Muscle layer of duodenum (tissue), 2 donors: ENCODE results near the gene TOB1.

Experiments used
- H3K27ac ChIP-seq: one replicate; pipeline ENCODE4 v1.7.0; 2013; ENCODE audit warnings: mild to moderate bottlenecking, low read length
- H3K27me3 ChIP-seq: one replicate; pipeline ENCODE4 v1.7.0; 2013; ENCODE audit warnings: low read depth, mild to moderate bottlenecking, control low read depth, low read length
- H3K36me3 ChIP-seq, 2 donors: one replicate each; pipeline ENCODE4 v1.7.0; 2013; ENCODE audit warnings: low read length in 2 of 2, control low read depth in 1 of 2, mild to moderate bottlenecking in 1 of 2; ENCODE audit not compliant: insufficient read depth in 2 of 2, control insufficient read depth in 1 of 2
- H3K4me1 ChIP-seq, 2 donors: one replicate each; pipeline ENCODE4 v1.7.0; 2013; ENCODE audit warnings: low read length in 2 of 2, mild to moderate bottlenecking in 2 of 2, control low read depth in 1 of 2, moderate library complexity in 1 of 2; ENCODE audit not compliant: insufficient read depth in 2 of 2, control insufficient read depth in 1 of 2
- H3K4me3 ChIP-seq, 2 donors: one replicate each; pipeline ENCODE4 v1.7.0; 2013; ENCODE audit warnings: low read length in 2 of 2, low read depth in 1 of 2, mild to moderate bottlenecking in 1 of 2
- H3K9me3 ChIP-seq, 2 donors: one replicate each; pipeline ENCODE4 v1.7.0; 2013; ENCODE audit warnings: low read length in 2 of 2, control low read depth in 1 of 2, mild to moderate bottlenecking in 1 of 2; ENCODE audit not compliant: control insufficient read depth in 1 of 2
- donor health status: healthy.

Gene TOB1

GRCh38 chr17:50833510-50834428 lies 32.4 kb downstream of the TOB1 start:
- H3K27me3 ChIP-seq, result peaks cover 5% of the 10 kb centered on the region
- peaks cover 0 to 8% of the 10 kb centered on the region in 2 donors for H3K4me1 ChIP-seq
- H3K36me3 ChIP-seq, result no peaks in the 10 kb centered on the region
- no peak overlapping the region for H3K4me3 ChIP-seq
- H3K9me3 ChIP-seq, result no peaks in the 10 kb centered on the region
- no peak overlapping the region for H3K27ac ChIP-seq

DNA sequence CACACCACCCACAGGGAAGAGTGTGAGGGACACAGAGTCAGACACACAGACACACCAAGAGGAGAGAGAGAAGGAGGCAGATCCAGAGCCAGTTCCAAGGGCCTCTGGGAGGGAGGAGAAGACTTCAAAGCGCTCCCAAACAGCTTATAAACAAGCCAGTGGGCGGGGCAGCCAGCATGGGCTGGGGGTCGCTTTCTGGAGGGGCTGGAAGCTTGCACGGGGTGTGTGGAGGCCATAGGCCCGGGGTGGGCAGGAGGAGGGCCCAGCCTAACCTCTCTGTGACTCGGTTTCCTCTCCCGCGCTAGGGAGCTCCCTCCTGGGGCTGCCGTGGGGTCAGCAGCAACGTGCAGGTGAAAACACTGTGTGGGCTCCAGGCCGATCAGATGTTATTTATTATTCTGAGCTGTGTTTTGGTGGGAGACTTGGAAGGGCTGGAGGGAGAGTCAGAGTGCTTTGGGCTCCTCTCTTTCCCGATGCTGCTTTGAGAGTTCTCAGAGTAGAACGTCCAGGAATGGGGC lies 33.2 kb downstream of the TOB1 start:
- Histone ChIP-seq H3K36me3 (no peaks in the 10 kb centered on the region), H3K4me1 (peaks cover 0 to 8% of the 10 kb centered on the region in 2 donors), H3K4me3 (no peak overlapping the region), H3K27me3 (peaks cover 5% of the 10 kb centered on the region), H3K9me3 (no peaks in the 10 kb centered on the region), H3K27ac (no peak overlapping the region)

DNA sequence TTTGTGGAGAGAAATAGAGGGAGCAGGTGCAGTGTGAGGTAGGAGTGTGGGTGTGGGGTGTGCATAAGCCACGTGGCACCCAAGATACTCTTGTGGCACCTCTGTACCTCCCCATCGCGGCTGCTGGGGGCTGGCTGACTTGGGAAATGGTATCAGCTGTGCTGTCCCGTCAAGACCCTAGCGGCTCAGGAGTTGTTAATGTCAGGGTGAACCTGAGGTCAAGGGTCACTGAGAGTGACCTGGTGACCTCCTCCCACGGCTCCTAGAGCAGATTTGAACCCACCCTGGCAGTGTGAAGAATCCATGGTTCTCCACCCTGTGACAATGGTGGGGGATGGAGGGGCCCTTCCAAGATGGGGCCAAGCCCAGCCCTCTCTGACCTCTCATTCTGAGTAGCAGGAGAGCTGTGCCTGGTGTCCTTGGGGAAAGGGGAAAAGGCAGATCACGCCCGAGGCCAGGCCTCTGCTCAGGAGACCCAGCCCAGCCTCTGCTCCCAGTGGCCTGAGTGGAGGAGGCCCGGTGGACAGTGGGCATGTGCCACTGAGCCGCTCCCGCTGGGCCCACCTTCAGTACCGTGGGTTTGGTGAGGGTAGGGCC lies 33.8 kb downstream of the TOB1 start:
- Histone ChIP-seq H3K27me3 (peaks cover 5% of the 10 kb centered on the region), H3K4me1 (peaks cover 0 to 8% of the 10 kb centered on the region in 2 donors), H3K4me3 (no peak overlapping the region), H3K27ac (no peak overlapping the region), H3K9me3 (no peaks in the 10 kb centered on the region), H3K36me3 (no peaks in the 10 kb centered on the region)

- Histone ChIP-seq H3K27ac (no peak overlapping the region), H3K4me1 (peaks cover 0 to 8% of the 10 kb centered on the region in 2 donors), H3K27me3 (peaks cover 5% of the 10 kb centered on the region), H3K36me3 (no peaks in the 10 kb centered on the region), H3K4me3 (no peak overlapping the region), H3K9me3 (no peaks in the 10 kb centered on the region)
These were observed 34.7 kb downstream of the TOB1 start for GRCh38 chr17:50831471-50831928.

DNA sequence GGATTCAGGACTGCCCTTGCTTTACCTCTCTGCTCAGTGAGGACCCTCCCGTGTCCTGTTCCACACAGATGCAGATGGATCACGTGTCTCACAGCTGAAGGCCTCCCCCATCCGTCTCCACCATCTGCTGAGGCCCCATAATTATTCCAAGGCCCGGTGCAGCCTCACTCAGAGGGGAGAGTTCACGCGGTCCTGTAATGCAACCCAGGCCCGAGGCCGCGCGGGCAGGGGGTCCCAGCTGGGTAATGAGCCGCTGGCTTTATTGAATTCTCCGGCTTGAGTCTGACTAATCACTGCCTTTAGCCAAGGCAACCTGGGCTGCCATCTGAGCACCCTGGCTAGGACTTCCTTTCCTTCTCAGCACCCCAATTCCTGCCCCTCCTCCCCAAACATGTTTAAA lies 35.2 kb downstream of the TOB1 start:
- Histone ChIP-seq H3K4me3 (no peak overlapping the region), H3K36me3 (no peaks in the 10 kb centered on the region), H3K27ac (no peak overlapping the region), H3K9me3 (no peaks in the 10 kb centered on the region), H3K4me1 (peaks cover 0 to 8% of the 10 kb centered on the region in 2 donors), H3K27me3 (peaks cover 5% of the 10 kb centered on the region)

GRCh38 chr17:50830352-50830751 lies 35.8 kb downstream of the TOB1 start:
- Histone ChIP-seq H3K4me3 (no peak overlapping the region), H3K9me3 (no peaks in the 10 kb centered on the region), H3K4me1 (peaks cover 0 to 4% of the 10 kb centered on the region in 2 donors)

DNA sequence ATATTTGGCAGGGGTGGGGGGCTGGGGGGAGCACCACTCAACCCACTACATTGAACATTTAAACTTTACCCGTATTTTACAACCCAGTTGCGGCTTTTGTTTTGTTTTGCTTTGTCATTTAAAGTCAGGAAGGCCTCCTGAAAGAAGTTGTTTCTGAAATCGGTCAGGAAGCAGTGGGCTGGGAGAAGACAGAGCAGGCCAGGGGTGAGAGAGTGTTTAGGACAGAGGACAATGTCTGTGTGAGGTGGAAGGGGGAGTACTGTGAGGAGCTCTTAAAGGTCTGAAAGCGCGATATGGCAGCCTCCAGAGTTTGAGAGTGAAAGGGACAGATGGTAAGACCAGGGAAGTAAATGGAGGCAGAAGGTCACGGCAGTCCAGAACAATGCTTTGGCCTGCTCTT lies 36.8 kb downstream of the TOB1 start:
- H3K9me3 ChIP-seq, result no peaks in the 10 kb centered on the region
- H3K27me3 ChIP-seq, result peaks cover 1% of the 10 kb centered on the region
- no peaks in the 10 kb centered on the region for H3K36me3 ChIP-seq
- H3K27ac ChIP-seq, result no peak overlapping the region
- peaks cover 0 to under 1% of the 10 kb centered on the region in 2 donors for H3K4me1 ChIP-seq
- no peak overlapping the region for H3K4me3 ChIP-seq

More at GRCh38 chr17:50830352-50830751, 35.8 kb downstream of the TOB1 start:
- Histone ChIP-seq H3K27me3 (peaks cover 5% of the 10 kb centered on the region), H3K36me3 (no peaks in the 10 kb centered on the region), H3K27ac (no peak overlapping the region)

DNA sequence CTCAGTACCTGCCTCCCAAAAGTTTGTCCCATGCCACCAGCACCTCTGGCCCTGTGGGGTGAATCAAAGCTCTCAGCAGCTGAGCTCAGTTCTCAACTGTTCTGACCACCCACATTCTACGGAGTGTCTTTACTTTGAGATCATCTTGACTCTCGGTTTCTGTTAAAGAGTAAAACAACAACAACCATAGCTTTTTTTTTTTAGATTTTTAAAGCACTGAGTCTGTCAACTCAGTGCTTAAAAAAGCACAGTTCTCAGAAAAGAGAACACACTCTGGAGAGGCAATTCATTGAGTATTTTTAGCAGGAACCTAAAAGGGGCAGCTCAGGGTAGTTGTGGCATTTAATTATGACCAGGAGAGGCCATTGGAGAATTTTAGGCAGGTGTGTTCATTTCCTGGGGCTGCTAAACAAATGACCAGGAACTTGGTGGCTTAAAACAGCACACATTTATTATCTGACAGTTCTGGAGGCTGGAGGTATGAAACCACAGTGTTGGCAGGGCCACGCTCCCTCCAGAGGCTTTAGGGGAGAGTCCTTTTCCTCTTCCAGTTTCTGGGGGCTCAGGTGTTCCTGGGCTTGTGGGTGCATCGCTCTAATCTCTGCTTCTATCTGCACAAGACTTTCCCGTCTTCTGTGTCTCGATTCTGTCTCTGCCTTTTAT lies 37.5 kb downstream of the TOB1 start:
- no peak overlapping the region for H3K4me3 ChIP-seq
- H3K27me3 ChIP-seq, result no peaks in the 10 kb centered on the region
- no peak overlapping the region for H3K27ac ChIP-seq
- no peaks in the 10 kb centered on the region for H3K36me3 ChIP-seq
- no peaks in the 10 kb centered on the region for H3K9me3 ChIP-seq
- no peaks in the 10 kb centered on the region for H3K4me1 ChIP-seq

DNA sequence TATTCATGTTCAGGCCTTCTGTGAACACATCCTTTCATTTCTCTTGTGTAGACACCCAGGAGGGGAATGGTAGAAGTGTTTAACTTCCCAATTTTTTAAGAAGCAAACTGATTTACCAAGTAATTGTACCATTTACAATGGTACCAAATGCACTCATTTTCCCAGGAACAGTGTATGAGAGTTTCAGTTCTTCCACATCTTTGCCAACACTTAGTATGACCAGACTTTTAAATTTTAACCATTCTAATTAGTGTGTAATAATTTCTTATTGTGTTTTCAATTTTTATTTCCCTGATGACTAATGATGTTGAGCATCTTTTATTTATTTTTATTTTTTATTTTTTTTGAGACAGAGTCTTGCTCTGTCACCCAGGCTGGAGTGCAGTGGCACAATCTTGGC lies 41.0 kb downstream of the TOB1 start:
- Histone ChIP-seq H3K27ac (no peak overlapping the region), H3K36me3 (no peaks in the 10 kb centered on the region), H3K27me3 (no peaks in the 10 kb centered on the region), H3K9me3 (no peaks in the 10 kb centered on the region), H3K4me3 (no peak overlapping the region), H3K4me1 (no peaks in the 10 kb centered on the region)

DNA sequence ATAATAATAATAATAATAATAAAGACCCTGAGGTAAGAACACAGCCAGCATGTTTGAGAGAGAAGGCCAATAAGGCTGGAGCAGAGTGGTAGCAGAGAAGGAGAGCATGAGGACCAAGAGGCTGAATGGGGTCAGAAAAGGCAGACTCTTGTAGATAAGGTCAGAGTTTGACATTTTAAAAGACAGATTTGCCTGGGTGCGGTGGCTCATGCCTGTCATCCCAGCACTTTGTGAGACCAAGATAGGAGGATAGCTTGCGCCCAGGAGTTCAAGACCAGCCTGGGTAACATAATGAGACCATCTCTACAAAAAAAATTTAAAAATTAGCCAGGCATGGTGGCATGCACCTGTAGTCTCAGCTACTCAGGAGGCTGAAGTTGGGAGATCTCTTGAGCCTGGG lies 41.7 kb downstream of the TOB1 start:
- H3K9me3 ChIP-seq, result no peaks in the 10 kb centered on the region
- H3K36me3 ChIP-seq, result no peaks in the 10 kb centered on the region
- no peaks in the 10 kb centered on the region for H3K27me3 ChIP-seq
- no peaks in the 10 kb centered on the region for H3K4me1 ChIP-seq
- H3K4me3 ChIP-seq, result no peak overlapping the region
- no peak overlapping the region for H3K27ac ChIP-seq

GRCh38 chr17:50822550-50822949 lies 43.6 kb downstream of the TOB1 start:
- Histone ChIP-seq H3K27me3 (no peaks in the 10 kb centered on the region), H3K27ac (no peak overlapping the region), H3K36me3 (no peaks in the 10 kb centered on the region), H3K9me3 (no peaks in the 10 kb centered on the region), H3K4me1 (peaks cover 0 to under 1% of the 10 kb centered on the region in 2 donors), H3K4me3 (no peak overlapping the region)
